ENCODE data around the gene DYRK1A. TPM values are rescaled to one million over a fixed set of nuclear protein-coding genes. Genes with fewer than 3 reads are reported as not detected.

Gene DYRK1A
- total RNA-seq, 2 donors from 2014 or later: 70.5 to 146 TPM

DNA sequence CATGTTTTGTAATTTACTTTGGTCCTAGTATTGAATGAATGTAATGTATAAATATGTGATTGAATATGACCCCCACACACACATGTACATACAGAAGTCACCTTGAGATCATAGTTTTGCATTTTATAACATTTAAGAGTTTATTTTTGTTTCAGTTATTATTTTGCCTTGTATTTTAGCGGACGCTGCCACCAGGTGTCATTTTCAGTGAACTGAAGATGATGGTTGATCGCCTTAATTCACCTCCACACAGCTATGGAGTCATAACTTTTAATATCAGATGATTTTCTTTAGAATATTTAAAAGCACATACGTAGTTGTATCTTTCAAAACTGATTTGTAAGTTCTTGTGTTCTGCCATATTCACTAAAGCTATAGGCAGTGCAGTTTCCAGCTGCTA is 130.4 kb downstream of the DYRK1A start:
- H3K36me3 ChIP-seq: no peaks in the 10 kb centered on the region
- H3K4me1 ChIP-seq (replicated peaks): no peaks in the 10 kb centered on the region
- H3K9me3 ChIP-seq: no peaks in the 10 kb centered on the region
- WGBS: 79% methylated on average over 4 of the region's 4 CpGs
- no peaks in the 10 kb centered on the region for H3K27me3 ChIP-seq (replicated peaks; ENCODE audit: insufficient read depth)
- TF ChIP-seq, protein P1, sequence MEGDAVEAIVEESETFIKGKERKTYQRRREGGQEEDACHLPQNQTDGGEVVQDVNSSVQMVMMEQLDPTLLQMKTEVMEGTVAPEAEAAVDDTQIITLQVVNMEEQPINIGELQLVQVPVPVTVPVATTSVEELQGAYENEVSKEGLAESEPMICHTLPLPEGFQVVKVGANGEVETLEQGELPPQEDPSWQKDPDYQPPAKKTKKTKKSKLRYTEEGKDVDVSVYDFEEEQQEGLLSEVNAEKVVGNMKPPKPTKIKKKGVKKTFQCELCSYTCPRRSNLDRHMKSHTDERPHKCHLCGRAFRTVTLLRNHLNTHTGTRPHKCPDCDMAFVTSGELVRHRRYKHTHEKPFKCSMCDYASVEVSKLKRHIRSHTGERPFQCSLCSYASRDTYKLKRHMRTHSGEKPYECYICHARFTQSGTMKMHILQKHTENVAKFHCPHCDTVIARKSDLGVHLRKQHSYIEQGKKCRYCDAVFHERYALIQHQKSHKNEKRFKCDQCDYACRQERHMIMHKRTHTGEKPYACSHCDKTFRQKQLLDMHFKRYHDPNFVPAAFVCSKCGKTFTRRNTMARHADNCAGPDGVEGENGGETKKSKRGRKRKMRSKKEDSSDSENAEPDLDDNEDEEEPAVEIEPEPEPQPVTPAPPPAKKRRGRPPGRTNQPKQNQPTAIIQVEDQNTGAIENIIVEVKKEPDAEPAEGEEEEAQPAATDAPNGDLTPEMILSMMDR (IDR thresholded peaks at IDR 0.05): no peak
- TF ChIP-seq POLR2AphosphoS5 (IDR thresholded peaks at IDR 0.05): no peak
- H3K4me3 ChIP-seq: no peak overlapping the region
- intact Hi-C loops (cut with DNase I): no loop called here
- DNase-seq (ENCODE audit: low spot score): no peak
- H3K27ac ChIP-seq: no peak overlapping the region

DNA sequence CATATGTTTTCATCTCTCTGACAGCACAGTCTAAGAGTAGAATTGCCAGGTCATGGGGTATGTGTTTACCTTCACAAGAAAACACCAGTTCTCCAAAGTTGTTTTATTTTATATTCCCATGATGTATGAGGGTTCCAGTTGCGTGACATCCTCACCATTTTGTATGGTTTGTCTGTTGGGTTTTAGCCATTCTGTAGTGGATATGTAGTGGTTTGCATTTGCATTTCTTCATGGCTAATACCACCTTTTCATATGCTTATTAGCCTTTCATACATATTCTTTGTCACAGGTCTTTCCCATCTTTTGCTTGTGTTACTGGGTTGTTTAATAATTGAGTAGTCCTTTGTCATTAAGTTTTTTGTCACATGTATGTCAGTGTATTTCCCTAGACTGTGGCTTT is 132.1 kb downstream of the DYRK1A start:
- no peak overlapping the region for H3K27ac ChIP-seq
- 96% methylated on average over 1 of the region's 1 CpG for WGBS

DNA sequence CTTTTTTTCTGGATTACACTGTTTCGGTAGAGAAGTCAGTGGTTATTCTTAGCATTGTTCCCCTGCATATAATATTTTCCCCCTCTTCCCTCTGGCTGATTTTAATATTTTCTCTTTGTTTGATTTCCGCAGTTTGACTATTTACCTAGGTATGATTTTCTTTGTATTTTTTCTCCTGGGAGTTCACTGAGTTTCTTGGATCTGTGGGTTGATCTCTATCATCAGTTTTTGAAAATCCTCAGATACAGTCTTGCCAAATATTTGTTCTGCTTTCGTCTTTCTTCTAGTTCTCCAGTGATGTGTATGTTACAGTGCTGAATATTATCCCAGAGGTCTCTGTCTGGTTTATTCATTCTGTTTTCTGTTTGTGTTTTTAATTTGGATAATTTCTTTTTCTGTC is 136.4 kb downstream of the DYRK1A start:
- H3K36me3 ChIP-seq: peaks cover 6 to 7% of the 10 kb centered on the region in 2 donors
- H3K4me3 ChIP-seq: no peak overlapping the region
- intact Hi-C loops (cut with DNase I): no loop called here
- 95% methylated on average over 3 of the region's 3 CpGs for WGBS
- TF ChIP-seq POLR2AphosphoS5 (IDR thresholded peaks at IDR 0.05) (no peak), POLR2A (IDR thresholded peaks at IDR 0.05) (no peak)
- TF ChIP-seq, protein P1 (IDR thresholded peaks at IDR 0.05): no peak
- no peaks in the 10 kb centered on the region for H3K4me1 ChIP-seq (replicated peaks)
- H3K27ac ChIP-seq: no peak overlapping the region
- DNase-seq (ENCODE audit: low spot score): no peak
- no peaks in the 10 kb centered on the region for H3K27me3 ChIP-seq (replicated peaks; ENCODE audit: insufficient read depth)
- H3K9me3 ChIP-seq: no peaks in the 10 kb centered on the region

More for the DNA sequence above, 132.1 kb downstream of the DYRK1A start:
- H3K36me3 ChIP-seq: no peaks in the 10 kb centered on the region
- H3K9me3 ChIP-seq: no peaks in the 10 kb centered on the region
- H3K27me3 ChIP-seq (replicated peaks; ENCODE audit: insufficient read depth): no peaks in the 10 kb centered on the region
- TF ChIP-seq POLR2AphosphoS5 (IDR thresholded peaks at IDR 0.05) (no peak), POLR2A (IDR thresholded peaks at IDR 0.05) (no peak)
- TF ChIP-seq, protein P1 (IDR thresholded peaks at IDR 0.05): no peak
- intact Hi-C loops (cut with DNase I): no loop called here
- no peak overlapping the region for H3K4me3 ChIP-seq
- no peaks in the 10 kb centered on the region for H3K4me1 ChIP-seq (replicated peaks)
- no peak for DNase-seq (ENCODE audit: low spot score)

DNA sequence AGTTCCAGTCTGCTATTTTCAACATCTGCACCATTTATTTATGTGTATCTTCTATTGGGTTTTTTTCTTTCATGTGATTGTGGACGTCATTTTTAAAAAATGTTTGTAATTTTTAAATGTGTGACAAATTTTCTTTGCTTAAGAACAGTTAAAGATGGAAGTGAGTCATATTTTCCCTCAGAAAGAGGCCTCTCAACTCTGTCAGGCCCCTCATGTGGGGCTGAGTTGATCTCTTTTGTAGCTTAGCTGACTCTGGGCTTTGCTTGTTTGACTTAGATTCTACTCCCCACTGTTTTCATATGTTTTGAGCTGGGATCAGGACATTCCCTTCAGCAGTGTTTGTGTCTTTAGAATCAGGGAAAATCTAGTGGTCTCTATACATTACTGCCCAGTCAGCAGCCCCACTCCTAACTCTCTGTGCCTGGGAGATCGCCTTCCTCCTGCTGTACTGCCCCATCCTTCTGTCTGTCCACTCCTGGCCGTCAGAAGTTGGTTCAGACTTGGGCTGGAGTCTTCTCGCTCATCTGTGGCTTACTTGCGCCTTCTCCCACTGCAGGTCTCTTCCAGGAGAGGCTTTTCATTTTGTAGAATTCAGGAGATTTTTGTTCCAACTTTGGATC is 137.4 kb downstream of the DYRK1A start:
- DNase-seq (ENCODE audit: low spot score): no peak
- Histone ChIP-seq H3K27ac (no peak overlapping the region), H3K27me3 (replicated peaks; ENCODE audit: insufficient read depth) (no peaks in the 10 kb centered on the region), H3K9me3 (no peaks in the 10 kb centered on the region), H3K36me3 (peaks cover 7 to 14% of the 10 kb centered on the region in 2 donors), H3K4me1 (replicated peaks) (no peaks in the 10 kb centered on the region), H3K4me3 (no peak overlapping the region)
- 96% methylated on average over 5 of the region's 5 CpGs for WGBS
- intact Hi-C loops (cut with DNase I): no loop called here
- TF ChIP-seq POLR2A (IDR thresholded peaks at IDR 0.05): no peak
- TF ChIP-seq, protein P1 (IDR thresholded peaks at IDR 0.05): no peak
- no peak for TF ChIP-seq POLR2AphosphoS5 (IDR thresholded peaks at IDR 0.05)

DNA sequence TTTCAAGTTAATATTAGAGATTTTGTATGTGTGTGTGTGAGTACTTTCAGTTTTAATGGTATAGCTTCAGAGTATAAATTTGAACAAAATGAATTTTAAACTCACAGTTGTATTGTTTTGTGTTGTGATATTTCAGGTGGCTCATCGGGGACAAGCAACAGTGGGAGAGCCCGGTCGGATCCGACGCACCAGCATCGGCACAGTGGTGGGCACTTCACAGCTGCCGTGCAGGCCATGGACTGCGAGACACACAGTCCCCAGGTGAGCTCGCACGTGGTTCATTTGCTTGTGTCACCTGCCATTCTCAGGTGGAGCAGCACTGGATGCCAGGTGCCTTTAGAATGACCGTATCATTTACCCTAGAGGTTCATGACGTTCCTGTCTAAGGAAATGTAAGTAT is 139.4 kb downstream of the DYRK1A start:
- H3K4me1 ChIP-seq (replicated peaks): no peaks in the 10 kb centered on the region
- no peaks in the 10 kb centered on the region for H3K27me3 ChIP-seq (replicated peaks; ENCODE audit: insufficient read depth)
- no peak for TF ChIP-seq POLR2A (IDR thresholded peaks at IDR 0.05)
- TF ChIP-seq, protein P1 (IDR thresholded peaks at IDR 0.05): no peak
- no peak for TF ChIP-seq POLR2AphosphoS5 (IDR thresholded peaks at IDR 0.05)
- intact Hi-C loops (cut with DNase I): no loop called here
- 98% methylated on average over 12 of the region's 12 CpGs for WGBS
- H3K27ac ChIP-seq: no peak overlapping the region
- H3K36me3 ChIP-seq: peaks cover 7 to 14% of the 10 kb centered on the region in 2 donors
- no peaks in the 10 kb centered on the region for H3K9me3 ChIP-seq
- no peak for DNase-seq (ENCODE audit: low spot score)
- no peak overlapping the region for H3K4me3 ChIP-seq

All from prostate gland (tissue), 2 donors.